PC-3 (cell line): Measurements from ENCODE around the gene CCDC30.

Source experiments
- CTCF ChIP-seq: fragments of 300-600 bp; sonication (generic); conservative IDR thresholded peaks from 2 replicates; pipeline ENCODE4 v1.5.1; 2017; ENCODE audit warnings: antibody characterized with exemption, low read depth, mild to moderate bottlenecking, low read length
- EZH2 ChIP-seq: fragments of 300-600 bp; sonication (generic); IDR thresholded peaks from one replicate; pipeline ENCODE4 v1.6.1; 2017; ENCODE audit warnings: antibody characterized with exemption, mild to moderate bottlenecking, low read length; ENCODE audit not compliant: unreplicated experiment

GRCh38 chr1:42442662-42443061, 20.4 kb upstream of the CCDC30 start:
- TF ChIP-seq CTCF = no peak
- no peak for TF ChIP-seq EZH2
